ENCODE results near the gene CHMP2B.

CHMP2B gene, protein sequence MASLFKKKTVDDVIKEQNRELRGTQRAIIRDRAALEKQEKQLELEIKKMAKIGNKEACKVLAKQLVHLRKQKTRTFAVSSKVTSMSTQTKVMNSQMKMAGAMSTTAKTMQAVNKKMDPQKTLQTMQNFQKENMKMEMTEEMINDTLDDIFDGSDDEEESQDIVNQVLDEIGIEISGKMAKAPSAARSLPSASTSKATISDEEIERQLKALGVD
- total RNA-seq = 54.0 to 96.6 (median 70.2) reads per million in 3 experiments

DNA sequence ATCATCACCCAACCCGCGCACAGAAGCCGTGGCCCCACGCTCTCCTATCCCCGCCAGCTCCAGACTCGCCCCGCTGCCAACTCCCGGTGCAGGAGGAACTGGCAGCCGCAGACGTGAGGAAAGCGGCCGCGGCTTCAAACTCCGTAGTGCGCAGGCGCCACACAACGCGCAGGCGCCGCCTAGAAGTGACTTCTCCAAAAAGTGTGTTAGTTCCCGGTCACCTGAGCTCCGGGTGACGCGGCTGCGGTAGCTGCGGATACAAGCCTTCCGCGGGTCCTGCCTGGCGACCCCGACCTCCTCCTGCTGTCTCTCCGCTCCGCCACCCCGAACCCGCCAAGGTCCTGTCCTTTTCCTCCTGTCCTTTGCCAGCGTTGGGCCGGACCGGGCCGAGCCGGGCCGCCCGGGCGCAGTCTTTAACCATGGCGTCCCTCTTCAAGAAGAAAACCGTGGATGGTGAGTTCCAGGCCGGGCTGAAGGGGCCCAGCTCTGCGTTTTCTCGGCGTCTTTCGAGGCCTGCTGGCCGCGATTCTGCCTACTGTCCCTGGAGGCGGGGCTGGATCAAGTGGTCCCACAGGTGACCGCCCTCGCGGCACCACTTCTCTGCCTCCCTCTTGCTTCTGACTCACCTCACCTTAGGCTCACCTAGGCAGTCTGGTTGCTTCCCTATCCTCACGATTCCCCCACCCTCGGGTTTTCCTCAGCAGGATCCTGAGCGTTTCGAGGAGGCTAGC, at the start of gene CHMP2B:
Gene CHMP2B, plus strand, starts transcription at position 206 of the 731 bp plus-strand sequence. Its CDS starts 214 bp downstream, at position 420.
- peak; percentile 89 for DNase-seq

- no peak for DNase-seq
Measured at GRCh38 chr3:87179642-87180041, 47.5 kb upstream of the CHMP2B start.

DNA sequence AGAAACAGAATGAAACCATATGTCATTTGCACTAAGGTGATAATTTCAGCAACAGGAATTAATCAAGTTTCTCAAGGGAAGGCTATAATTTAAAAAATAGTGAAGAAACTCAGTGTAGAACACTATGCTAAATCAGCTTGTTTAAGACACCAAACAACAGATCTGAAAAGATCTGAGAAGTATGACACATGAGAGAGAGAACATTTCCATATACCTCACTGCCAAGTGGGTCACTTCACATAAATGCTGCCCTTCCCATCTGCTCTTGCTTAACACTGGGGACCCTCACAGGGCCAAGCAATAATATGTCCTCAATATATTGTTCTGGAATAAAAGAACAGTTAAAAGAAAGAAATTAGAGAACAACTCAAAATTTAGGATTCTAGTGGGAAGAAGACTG, 45.6 kb upstream of the CHMP2B start:
- no peak for DNase-seq

DNA sequence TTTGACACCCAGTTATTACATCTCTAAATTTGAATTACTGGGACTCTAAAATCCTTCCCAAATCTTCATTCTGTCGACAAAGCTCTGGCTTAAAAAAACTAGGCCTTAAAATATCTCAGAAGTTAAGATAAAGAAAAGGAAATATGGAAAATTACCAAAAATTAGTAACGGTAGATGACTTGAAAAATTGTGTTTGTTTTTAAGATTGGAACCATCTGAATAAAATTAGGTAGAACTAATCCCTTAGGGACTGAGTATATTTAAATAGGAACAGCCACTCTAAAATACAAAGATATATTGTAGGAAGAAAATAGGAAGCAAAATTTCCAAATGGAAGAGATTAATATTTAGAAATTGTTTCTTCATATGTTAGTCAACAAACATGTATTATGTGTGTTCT, 45.1 kb upstream of the CHMP2B start:
- DNase-seq = no peak

GRCh38 chr3:87186608-87187159, 40.4 kb upstream of the CHMP2B start:
- no peak for DNase-seq

DNA sequence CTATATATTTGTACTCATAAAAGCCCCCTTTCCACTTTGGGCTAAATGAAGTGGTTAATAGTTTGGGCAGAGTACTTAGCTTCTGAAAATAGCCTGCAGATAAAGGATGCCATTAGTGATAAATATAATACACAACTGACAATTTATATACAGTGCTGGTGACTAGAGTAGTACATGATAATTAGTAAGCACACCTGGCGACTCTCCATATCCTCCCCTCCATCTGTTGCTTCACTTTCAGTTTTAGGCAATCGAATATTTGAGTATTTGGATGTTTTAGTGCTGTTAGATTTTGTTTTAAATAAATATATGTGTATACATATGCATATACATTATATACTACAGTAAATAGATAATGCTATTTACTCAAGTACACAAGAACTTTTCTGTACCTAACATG, 35.9 kb upstream of the CHMP2B start:
- DNase-seq = no peak

GRCh38 chr3:87191641-87192040, 35.5 kb upstream of the CHMP2B start:
- DNase-seq = no peak

- DNase-seq = no peak
Measured at GRCh38 chr3:87196879-87197278, 30.2 kb upstream of the CHMP2B start.

- DNase-seq = no peak
Measured at GRCh38 chr3:87197531-87197930, 29.6 kb upstream of the CHMP2B start.

- DNase-seq = no peak
Measured at GRCh38 chr3:87198774-87199173, 28.3 kb upstream of the CHMP2B start.

GRCh38 chr3:87199628-87200027, 27.5 kb upstream of the CHMP2B start:
- no peak for DNase-seq

GRCh38 chr3:87200060-87200647, 27.0 kb upstream of the CHMP2B start:
- no peak for DNase-seq

DNA sequence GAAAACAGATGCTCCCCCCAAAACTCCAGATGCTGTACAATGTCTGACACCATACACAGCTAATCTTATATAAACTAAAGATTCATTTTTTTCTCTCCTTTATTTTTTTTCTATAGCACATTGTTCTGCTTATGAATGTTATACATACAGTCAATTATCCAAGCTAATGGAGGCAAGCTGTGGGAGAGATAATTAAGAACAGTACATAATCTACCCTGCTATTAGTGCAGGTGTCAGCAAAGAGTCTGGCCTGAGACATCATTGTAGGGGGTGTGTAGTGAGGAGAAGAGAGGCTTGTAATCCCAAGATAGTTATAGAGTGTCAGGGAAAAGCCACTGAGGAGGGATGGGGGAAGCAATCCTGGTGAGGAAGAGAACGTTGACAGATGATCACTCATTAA, 25.4 kb upstream of the CHMP2B start:
- no peak for DNase-seq

DNA sequence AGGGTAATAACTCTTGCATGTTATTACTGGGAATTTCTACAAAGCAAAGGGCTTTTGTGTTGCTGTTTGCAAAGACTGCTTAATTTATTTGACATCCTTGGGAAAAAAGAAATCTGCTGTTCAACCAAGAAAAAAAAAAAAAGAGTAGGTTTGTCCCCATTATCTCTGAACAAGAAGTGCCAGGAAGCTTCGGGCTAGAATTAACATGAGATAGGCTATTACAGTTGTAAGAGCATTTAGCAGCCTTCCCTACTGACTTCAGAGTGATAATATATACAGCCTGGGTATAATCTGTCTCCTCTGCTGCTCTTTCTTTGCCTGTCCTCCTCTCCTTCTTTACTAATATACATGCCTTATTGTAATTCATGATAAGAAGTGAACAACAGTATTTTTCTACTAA, 23.3 kb upstream of the CHMP2B start:
- no peak for DNase-seq

DNA sequence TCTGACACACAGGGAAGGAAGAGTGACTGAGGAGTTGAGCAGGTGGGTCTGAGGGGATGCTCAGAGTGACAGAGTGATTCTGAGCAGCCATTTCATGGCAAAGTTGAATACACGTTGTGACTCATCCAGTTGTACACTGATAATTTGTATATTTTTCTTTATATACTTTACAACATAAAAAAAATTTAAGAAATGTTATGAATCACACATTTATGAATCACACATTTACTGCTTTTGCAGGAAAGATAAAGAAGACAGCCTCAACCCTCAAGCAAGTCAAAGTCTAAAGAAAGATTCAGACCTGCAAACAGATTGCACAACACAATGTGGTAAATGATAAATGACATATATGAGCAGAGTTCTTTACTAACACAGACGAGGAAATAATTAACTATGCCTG, 21.0 kb upstream of the CHMP2B start:
- no peak for DNase-seq

DNA sequence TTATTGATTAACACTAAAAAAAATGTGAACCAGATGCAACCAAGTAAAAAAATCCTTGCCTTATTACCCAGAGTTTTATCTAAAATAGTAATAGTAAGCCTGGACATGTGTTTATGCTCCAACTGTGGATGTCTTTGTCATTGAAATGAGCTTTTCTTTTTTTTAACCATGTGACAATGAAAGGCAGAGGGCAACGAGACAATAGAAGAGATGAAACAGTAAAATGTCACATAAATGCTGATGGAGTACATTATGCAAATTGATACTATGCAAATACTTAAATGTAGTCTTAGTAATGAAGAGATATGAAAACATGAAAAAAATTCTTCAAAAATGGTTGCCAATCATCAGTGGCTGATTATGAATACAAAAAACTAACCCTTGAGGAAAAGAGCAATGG, 20.5 kb upstream of the CHMP2B start:
- no peak for DNase-seq

DNA sequence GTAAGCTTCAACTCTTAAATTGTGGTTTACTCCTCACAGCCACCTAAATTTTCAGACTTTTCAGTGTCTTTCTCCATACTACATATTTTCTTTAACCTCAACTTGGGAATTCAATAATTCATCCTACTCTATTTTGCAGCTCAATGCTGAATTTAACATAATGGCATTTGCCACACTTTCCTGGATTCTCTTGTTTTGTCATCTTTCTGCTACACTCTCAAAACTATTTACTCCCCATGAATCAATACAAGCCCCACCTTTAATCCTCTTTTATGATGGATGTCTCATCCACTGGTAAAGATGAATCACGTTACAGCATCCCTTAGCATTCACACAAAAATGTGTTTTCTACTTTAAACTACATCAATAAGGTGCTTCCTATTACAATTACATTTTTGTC, 19.6 kb upstream of the CHMP2B start:
- DNase-seq = no peak

- DNase-seq = no peak
Measured at GRCh38 chr3:87209111-87209510, 18.0 kb upstream of the CHMP2B start.

- no peak for DNase-seq
Measured at GRCh38 chr3:87218560-87218959, 8.5 kb upstream of the CHMP2B start.

- DNase-seq = no peak
Measured at GRCh38 chr3:87219611-87220010, 7.5 kb upstream of the CHMP2B start.

DNA sequence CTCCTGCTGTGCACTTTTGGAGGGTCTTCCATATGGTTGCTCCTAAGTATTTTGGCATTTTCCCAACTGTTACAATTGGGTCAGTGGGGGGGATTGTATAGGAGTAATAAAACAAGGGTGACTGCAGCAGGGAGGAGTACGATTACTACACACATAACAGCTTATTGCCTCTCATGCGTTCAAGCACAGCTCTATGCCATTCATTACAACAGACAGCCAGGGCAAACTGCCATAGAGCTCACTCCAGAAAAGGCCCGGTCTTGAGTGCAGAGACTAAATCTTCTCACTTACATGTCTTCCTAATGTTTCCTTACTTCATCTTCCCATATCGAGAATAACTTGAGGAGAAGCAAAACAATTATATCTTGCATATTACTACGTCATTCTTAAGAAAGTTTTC, 1.4 kb upstream of the CHMP2B start:
- DNase-seq = no peak

- no peak for DNase-seq
Measured at GRCh38 chr3:87227835-87228144, 681 bp downstream of the CHMP2B start.

GRCh38 chr3:87228316-87228715, 1.2 kb downstream of the CHMP2B start:
- DNase-seq = no peak

- no peak for DNase-seq
Measured at GRCh38 chr3:87229113-87229512, 2.0 kb downstream of the CHMP2B start.
